D341Med (cell line): Measurements from ENCODE around the gene OR2A12.
"Not testable (repeated sequence)": the region's sequence is repeated elsewhere in the genome, so short reads cannot be mapped to it uniquely, and the experiment has no call there.

ENCODE experiments used
- DNase-seq: peaks from one replicate; pipeline ENCODE4 v3.0.0; 2012; ENCODE audit warnings: low spot score

Gene OR2A12, protein sequence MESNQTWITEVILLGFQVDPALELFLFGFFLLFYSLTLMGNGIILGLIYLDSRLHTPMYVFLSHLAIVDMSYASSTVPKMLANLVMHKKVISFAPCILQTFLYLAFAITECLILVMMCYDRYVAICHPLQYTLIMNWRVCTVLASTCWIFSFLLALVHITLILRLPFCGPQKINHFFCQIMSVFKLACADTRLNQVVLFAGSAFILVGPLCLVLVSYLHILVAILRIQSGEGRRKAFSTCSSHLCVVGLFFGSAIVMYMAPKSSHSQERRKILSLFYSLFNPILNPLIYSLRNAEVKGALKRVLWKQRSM

DNA sequence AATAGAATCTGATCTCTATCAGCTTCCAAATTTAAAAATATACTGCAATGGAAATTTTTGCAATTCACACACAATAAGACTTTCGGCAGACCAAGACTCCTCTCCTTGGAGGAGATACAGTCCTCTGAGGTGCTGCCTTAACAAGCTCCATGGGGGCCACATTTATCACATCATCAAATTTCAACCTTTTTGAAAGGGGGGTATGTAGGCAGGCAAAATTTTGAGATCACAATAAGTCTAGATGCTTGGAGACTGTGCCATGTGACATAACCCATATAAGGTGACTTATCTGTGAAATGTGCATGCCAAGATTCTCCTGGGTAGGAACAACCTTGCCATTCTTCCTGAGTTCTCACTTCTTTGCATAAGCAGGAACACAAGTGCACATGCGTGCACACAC, at the start of gene OR2A12:
TSS of gene OR2A12 (plus strand) at position 301 of the 400 bp plus-strand sequence. CDS start 8,830 bp downstream, outside the sequence.
- no peak for DNase-seq

- DNase-seq = no peak
These were observed 49.7 kb upstream of the OR2A12 start for GRCh38 chr7:144036302-144036885.

DNA sequence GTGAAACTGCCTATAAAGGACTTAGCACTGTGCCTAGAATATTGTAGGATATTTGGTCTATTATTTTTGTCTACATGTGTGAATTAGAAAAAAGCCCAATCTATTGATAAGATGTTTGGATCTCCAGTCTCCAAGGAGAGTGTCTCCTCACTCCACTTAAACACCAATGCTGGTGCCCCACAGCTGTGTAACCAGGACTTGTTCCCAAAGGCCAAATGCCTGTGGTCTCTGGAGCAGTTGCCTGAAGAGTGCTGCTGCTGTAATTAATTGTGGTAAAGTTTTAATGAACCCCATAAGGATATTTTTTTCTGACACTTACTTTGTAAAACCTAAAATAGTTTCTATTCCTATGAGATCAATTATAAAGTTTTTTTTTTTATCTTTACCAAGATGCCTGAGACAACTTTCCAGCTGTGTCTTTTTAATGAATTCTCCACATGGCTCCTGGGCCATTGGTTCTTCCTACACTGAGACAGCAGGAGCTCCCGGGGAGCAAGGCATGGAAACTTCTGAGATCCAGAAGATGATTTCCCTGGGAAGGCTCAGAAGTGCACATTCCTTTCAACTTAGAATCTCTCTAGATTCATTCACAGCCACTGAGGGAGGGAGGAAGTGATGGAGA, 48.6 kb upstream of the OR2A12 start:
- no peak for DNase-seq

- no peak for DNase-seq
These were observed 47.2 kb upstream of the OR2A12 start for GRCh38 chr7:144038887-144039286.

GRCh38 chr7:144048648-144049047, 37.4 kb upstream of the OR2A12 start, which contains the start of gene OR2A5:
Gene OR2A5, plus strand, starts transcription at chr7:144048948. Its CDS starts 1,454 bp downstream, at chr7:144050402.
- DNase-seq = peak; percentile 58

DNA sequence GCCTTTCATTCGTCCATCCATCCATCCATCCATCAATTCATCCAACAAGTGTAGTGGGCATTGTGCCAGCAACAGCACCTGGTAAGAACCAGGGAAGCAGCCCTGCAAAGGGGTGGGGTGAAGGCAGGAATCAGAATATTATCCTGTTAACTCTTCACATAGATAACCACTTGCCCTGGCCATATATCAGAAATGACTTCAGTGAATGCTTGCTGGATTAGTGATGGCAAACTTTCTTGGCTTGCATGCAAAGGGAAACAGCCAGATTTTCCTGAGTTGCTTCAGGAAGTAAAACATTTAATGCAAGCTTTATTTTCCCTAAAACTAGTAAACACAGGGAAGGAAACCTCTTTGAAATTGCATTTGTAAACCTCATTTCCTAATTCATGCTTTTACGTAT, 36.6 kb upstream of the OR2A12 start:
- no peak for DNase-seq

- peak; percentile 75 for DNase-seq
These were observed 36.0 kb upstream of the OR2A12 start for GRCh38 chr7:144050093-144050492.

DNA sequence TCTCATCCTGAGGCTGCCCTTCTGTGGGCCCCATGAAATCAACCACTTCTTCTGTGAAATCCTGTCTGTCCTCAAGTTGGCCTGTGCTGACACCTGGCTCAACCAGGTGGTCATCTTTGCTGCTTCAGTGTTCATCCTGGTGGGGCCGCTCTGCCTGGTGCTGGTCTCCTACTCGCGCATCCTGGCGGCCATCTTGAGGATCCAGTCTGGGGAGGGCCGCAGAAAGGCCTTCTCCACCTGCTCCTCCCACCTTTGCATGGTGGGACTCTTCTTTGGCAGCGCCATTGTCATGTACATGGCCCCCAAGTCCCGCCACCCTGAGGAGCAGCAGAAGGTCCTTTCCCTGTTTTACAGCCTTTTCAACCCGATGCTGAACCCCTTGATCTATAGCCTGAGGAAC, 35.2 kb upstream of the OR2A12 start:
- not testable (repeated sequence) for DNase-seq

DNA sequence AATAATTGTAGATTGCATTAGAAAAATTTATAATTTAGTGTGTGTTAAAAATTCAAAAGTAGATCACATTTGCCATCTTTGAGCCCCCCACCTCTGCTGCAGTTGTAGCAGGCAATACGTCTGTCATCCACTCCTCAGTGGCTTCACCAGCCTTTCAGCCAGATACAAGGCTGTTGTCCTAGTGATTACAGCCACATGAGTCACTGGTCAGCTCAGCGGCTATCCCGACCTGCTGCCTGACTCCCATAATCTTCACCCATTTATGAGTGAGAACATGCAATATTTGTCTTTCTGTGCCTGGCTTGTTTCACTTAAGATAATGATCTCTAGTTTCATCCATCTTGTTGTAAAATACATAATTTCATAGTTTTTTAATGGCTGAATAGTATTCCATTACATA, 28.1 kb upstream of the OR2A12 start:
- no peak for DNase-seq

DNA sequence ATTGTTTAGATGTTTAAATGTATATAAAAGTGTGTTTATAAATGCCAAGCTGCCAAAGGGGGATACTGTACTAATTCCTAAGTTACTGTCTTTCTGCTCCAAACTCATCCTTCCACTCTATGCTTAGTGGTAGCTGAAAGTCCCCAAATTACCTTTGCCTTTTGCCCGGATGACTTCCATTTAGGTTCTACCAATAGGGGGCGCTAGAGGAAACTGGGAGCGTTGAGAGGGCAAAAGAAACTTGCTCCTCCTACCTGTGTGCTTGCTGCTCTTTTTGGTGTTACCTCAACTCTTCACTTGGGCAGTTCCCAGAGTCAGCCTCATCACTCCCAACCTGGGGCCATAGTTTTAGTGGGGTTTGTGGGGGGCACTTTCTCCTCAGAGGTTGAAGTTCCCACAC, 22.4 kb upstream of the OR2A12 start:
- DNase-seq = no peak

- no peak for DNase-seq
These were observed 16.6 kb upstream of the OR2A12 start, which contains the start of gene OR2A25 for GRCh38 chr7:144069511-144069910. Gene OR2A25, plus strand, starts transcription at chr7:144069811. Its CDS starts 4,409 bp downstream, at chr7:144074220.

DNA sequence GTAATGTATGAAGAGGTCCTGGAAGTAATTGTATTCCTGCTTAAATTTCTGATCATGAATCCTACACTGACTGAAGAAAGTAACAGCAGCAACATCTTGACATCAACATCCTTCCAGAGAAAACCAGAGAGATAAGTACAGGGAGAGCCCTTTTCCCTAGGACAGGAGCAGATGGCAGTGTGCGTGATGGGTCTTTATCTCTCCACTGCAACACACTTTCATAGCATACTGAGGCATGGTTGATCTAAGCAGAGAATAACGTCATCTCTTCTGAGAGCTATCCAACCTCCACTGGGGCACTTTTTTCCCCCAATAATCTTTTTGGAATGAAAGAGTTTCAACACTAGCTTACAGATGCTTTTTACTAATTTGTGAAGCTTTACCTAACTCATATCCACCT, 16.1 kb upstream of the OR2A12 start:
- DNase-seq = no peak

GRCh38 chr7:144074374-144074773, 11.7 kb upstream of the OR2A12 start:
- DNase-seq = no peak

- DNase-seq = no peak
These were observed 652 bp downstream of the OR2A12 start for GRCh38 chr7:144086730-144087129.

DNA sequence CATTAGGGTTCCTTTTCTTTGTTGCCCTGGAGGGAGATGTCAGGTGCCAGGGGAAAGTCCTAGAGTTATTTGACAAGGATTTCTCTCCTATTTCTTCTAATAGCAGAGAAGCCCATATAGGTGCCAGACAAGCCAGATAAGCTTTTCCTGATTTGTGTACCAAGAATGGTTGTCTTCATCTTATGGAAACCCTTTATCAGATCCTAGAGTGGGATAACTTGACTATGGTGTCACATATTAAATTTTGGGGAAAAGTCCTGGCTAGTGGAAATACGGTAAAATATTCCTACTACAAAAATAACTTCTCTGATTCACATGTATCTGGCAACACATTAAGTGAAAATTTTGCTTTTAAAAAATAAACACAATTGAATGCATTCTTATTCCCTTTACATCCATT, 1.2 kb downstream of the OR2A12 start:
- no peak for DNase-seq

GRCh38 chr7:144090667-144091066, 4.6 kb downstream of the OR2A12 start:
- DNase-seq = no peak

DNA sequence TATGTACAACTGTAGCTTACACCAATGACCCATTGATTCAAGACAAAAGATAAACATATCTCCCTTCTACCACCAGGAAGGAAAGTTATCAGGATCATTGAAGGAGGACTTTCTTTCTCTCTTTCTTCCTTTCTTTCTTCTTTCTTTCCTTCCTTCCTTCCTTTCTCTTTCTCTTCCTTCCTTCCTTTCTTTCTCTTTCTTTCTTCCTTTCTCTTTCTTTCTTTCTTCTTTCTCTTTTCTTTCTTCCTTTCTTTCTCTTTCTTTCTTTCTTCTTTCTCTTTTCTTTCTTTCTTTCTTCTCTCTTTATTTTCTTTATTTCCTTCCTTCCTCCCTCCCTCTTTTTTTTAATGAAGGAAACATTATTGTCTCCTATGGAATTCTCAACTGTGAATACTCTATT, 12.7 kb downstream of the OR2A12 start:
- DNase-seq = no peak

DNA sequence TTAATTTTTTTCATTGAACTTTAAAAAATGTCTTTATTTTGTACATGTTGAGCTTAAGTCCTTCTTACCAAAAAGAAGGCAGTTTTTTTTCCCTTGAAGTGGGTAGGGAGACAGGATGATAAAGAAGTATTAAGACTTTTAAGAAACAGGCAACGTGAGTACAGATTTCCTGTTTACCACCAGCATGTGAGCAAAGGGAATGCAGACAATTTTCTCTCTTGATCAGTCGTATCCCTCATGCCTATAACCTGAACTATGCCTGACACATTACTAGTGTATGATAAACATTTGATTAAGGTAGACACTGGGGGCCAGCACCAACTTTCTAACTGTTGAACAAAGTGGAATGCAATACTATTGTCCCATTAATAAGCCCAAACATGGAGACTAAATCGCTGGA, 14.5 kb downstream of the OR2A12 start:
- DNase-seq = no peak

- no peak for DNase-seq
These were observed 16.0 kb downstream of the OR2A12 start for GRCh38 chr7:144102041-144102440.

- DNase-seq = no peak
These were observed 19.1 kb downstream of the OR2A12 start for GRCh38 chr7:144105211-144105610.

DNA sequence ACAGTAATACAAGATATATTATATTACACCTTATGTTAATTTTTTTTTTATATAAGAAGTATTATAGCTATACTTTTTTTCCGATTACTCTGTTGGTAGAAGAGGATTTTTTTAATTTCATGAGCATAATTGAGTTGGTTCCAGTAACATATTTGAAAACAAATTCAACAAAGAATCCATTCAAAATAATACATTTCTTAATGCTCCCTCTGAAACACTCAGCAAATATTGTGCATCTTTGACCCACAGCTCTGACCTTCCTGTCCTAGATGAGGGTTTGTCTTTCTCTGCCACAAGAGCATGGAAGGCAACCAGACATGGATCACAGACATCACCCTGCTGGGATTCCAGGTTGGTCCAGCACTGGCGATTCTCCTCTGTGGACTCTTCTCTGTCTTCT, 23.2 kb downstream of the OR2A12 start, which contains the start of gene OR2A2:
TSS of gene OR2A2 (plus strand) at position 301 of the 400 bp plus-strand sequence. CDS start at position 301, 0 bp downstream.
- DNase-seq = no peak

DNA sequence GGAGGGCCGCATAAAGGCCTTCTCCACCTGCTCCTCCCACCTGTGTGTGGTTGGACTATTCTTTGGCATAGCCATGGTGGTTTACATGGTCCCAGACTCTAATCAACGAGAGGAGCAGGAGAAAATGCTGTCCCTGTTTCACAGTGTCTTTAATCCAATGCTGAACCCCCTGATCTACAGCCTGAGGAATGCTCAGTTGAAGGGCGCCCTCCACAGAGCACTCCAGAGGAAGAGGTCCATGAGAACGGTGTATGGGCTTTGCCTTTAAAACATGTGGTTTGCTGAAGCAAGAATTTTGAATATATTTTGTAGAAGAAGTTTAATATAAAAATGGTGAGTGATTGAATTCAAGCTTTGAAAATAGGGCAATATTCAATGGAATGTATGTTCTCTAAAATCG, 24.2 kb downstream of the OR2A12 start:
- no peak for DNase-seq

- no peak for DNase-seq
These were observed 27.6 kb downstream of the OR2A12 start for GRCh38 chr7:144113651-144114050.
